ENCODE measurements around the gene SFSWAP.

GRCh38 chr12:131785763-131786330 is 75.0 kb downstream of the SFSWAP start:
- TF ChIP-seq FOXP2 (optimal IDR thresholded peaks at IDR 0.05; ENCODE audit: borderline replicate concordance, extremely low read depth, extremely low read length, insufficient read depth) (no peak), POLR2AphosphoS5 (IDR thresholded peaks at IDR 0.05; ENCODE audit: low read depth, low read length) (no peak), SIN3A (IDR thresholded peaks at IDR 0.05; ENCODE audit: borderline replicate concordance, insufficient read depth, low read length) (no peak), REST (IDR thresholded peaks at IDR 0.05; ENCODE audit: insufficient read depth in 1 of 2, low read depth in 2 of 2, low read length in 2 of 2) (no peak)
